GM12878 (cell line): ENCODE measurements around the gene NPAS3. TPM values are rescaled to one million over a fixed set of nuclear protein-coding genes. Genes with fewer than 3 reads are reported as not detected.

Experiments
- ATAC-seq: fragments of 200-7000 bp; cut with Tn5 transposase; 3 replicates; pipeline ENCODE4 v1.9.1; 2020; ENCODE audit warnings: mild to moderate bottlenecking, moderate library complexity
- BruUV-seq: library from RNA; stranded (reverse); fragments of 400-500 nt; replicated peaks from 2 replicates; lab custom pipeline; 2021; lab: Mats Ljungman, UMichigan
- CTCF ChIA-PET: fragments of 300-600 bp; sonication (Branson Sonifier 250); formaldehyde crosslinking; extraction: SDS; loops from one replicate; lab custom pipeline; 2021; ENCODE audit warnings: inconsistent platforms; lab: Yijun Ruan, JAX
- POLR2A ChIA-PET: fragments of 350-600 bp; formaldehyde crosslinking; extraction: SDS; loops from one replicate; lab custom pipeline; 2021; ENCODE audit warnings: inconsistent platforms; lab: Charles Lee
- RAD21 ChIA-PET: fragments of 300-600 bp; sonication (Branson Sonifier 250); formaldehyde crosslinking; loops from one replicate; lab custom pipeline; 2023; ENCODE audit warnings: antibody characterized with exemption; ENCODE audit not compliant: unreplicated experiment; lab: Charles Lee
- SMC1A ChIA-PET: fragments of 300-600 bp; sonication (Branson Sonifier 250); formaldehyde crosslinking; loops from one replicate; lab custom pipeline; 2023; ENCODE audit not compliant: unreplicated experiment, uncharacterized antibody; lab: Charles Lee
- DNase-seq: peaks from one replicate; pipeline ENCODE4 v3.0.0-alpha.2; 2011; ENCODE audit warnings: low read depth, low spot score
- FAIRE-seq: peaks from 3 replicates; lab custom pipeline; 2011; peaks lifted over from hg19 to GRCh38; lab: Jason Lieb, UNC
- H2AFZ ChIP-seq: 2 replicates; pipeline ENCODE4 v1.6.0; 2011; ENCODE audit warnings: low read depth, low read length, control low read depth; ENCODE audit not compliant: control insufficient read depth
- H3K27ac ChIP-seq: 2 replicates; pipeline ENCODE4 v1.5.1; 2011; ENCODE audit warnings: control low read depth; ENCODE audit not compliant: control insufficient read depth, insufficient read depth
- H3K27me3 ChIP-seq, 2 experiments: replicated peaks in 1 of 2; 2 replicates each; pipeline versions ENCODE4 v1.6.0 to v1.6.1; 2011; ENCODE audit warnings: low read length in 1 of 2; ENCODE audit not compliant: control insufficient read depth in 2 of 2, insufficient read depth in 2 of 2
- H3K36me3 ChIP-seq, 2 experiments: 2 replicates each; pipeline ENCODE4 v1.5.1; 2011; ENCODE audit warnings: low read length in 1 of 2; ENCODE audit not compliant: control insufficient read depth in 2 of 2, insufficient read depth in 2 of 2
- H3K4me1 ChIP-seq: 2 replicates; pipeline ENCODE4 v1.6.1; 2011; ENCODE audit warnings: mild to moderate bottlenecking, low read length, moderate library complexity, mixed read lengths; ENCODE audit not compliant: control insufficient read depth, insufficient read depth
- H3K4me2 ChIP-seq: 2 replicates; pipeline ENCODE4 v1.6.0; 2011; ENCODE audit warnings: control low read depth; ENCODE audit not compliant: control insufficient read depth, insufficient read depth
- H3K4me3 ChIP-seq: fragments of 200-600 bp; sonication (generic); 2 replicates; pipeline ENCODE4 v1.5.1; 2016
- H3K79me2 ChIP-seq: 2 replicates; pipeline ENCODE4 v1.6.0; 2011; ENCODE audit warnings: low read length; ENCODE audit not compliant: control insufficient read depth, insufficient read depth
- H3K9ac ChIP-seq: 2 replicates; pipeline ENCODE4 v1.8.0; 2011; ENCODE audit warnings: low read length, control low read depth, mixed read lengths; ENCODE audit not compliant: control insufficient read depth, insufficient read depth
- H3K9me3 ChIP-seq: replicated peaks from 3 replicates; pipeline ENCODE4 v1.5.1; 2011; ENCODE audit warnings: mild to moderate bottlenecking, low read length; ENCODE audit not compliant: control insufficient read depth, insufficient read depth
- H4K20me1 ChIP-seq: 2 replicates; pipeline ENCODE4 v1.6.0; 2011; ENCODE audit not compliant: control insufficient read depth, insufficient read depth
- EP300 ChIP-seq, 2 experiments: fragments of 150-350 bp in 1 of 2; IDR thresholded peaks; 2 replicates each; pipeline ENCODE4 v1.6.1; 2011 to 2012; ENCODE audit warnings: low read depth in 2 of 2, low read length in 2 of 2, borderline replicate concordance in 1 of 2, improper control_type of control experiment in 1 of 2, inconsistent platforms in 1 of 2; ENCODE audit not compliant: control insufficient read depth in 1 of 2
- MEF2A ChIP-seq: IDR thresholded peaks from 2 replicates; pipeline ENCODE4 v1.6.1; 2011; ENCODE audit warnings: low read depth, mild to moderate bottlenecking, low read length, moderate library complexity; ENCODE audit not compliant: insufficient read depth
- MXI1 ChIP-seq: fragments of 150-350 bp; IDR thresholded peaks from 2 replicates; pipeline ENCODE4 v1.6.1; 2011; ENCODE audit warnings: low read depth, mild to moderate bottlenecking, inconsistent platforms, low read length, improper control_type of control experiment
- SP1 ChIP-seq: IDR thresholded peaks from one replicate; pipeline ENCODE4 v1.6.1; 2011; ENCODE audit warnings: low read depth, low read length
- STAT1 ChIP-seq: fragments of 450-650 bp; conservative IDR thresholded peaks from 2 replicates; pipeline ENCODE4 v1.6.1; 2014; ENCODE audit warnings: antibody characterized with exemption, mild to moderate bottlenecking
- SUZ12 ChIP-seq: fragments of 200-600 bp; sonication (generic); IDR thresholded peaks from one replicate; pipeline ENCODE4 v1.6.1; 2018; ENCODE audit warnings: antibody characterized with exemption, mild to moderate bottlenecking; ENCODE audit not compliant: unreplicated experiment
- TBL1XR1 ChIP-seq: IDR thresholded peaks from 2 replicates; pipeline ENCODE4 v1.6.1; 2012; ENCODE audit warnings: low read depth, low read length, improper control_type of control experiment
- ZSCAN29 ChIP-seq: fragments of 450-650 bp; IDR thresholded peaks from 2 replicates; pipeline ENCODE4 v1.6.1; 2017; ENCODE audit warnings: mild to moderate bottlenecking, moderate library complexity
- WGBS: methylation state at CpG from one replicate; pipeline ENCODE4 v1.1.6; 2016; ENCODE audit warnings: low lambda C conversion rate; ENCODE audit not compliant: insufficient replicate concordance, insufficient coverage; ENCODE audit errors: missing lambda C conversion rate; 5-methylcytosine and 5-hydroxymethylcytosine counted together
- in situ Hi-C: fragments of 300-500 bp; cut with MboI; formaldehyde crosslinking; loops from 9 replicates; pipeline ENCODE4 v1.14.3; 2018; ENCODE audit warnings: mixed read lengths
- intact Hi-C: fragments of 100-400 bp; cut with micrococcal nuclease; formaldehyde crosslinking; loops from one replicate; pipeline ENCODE4 v1.14.2; 2022; ENCODE audit not compliant: unreplicated experiment
- polyA plus RNA-seq, 11 experiments: library from polyadenylated mRNA; depleted of rRNA in 4 of 11; unstranded in 6 of 11; stranded (reverse) in 5 of 11; fragments of >200 nt; fragmentation: Nextera tagmentation in 4 of 11; fragmentation: Illumina TruSeq in 1 of 11; extraction: Ambion mirVana in 4 of 11; extraction: Trizol in 1 of 11; gene quantifications; 1 replicate in 1 of 11; 2 replicates in 10 of 11; pipeline versions ENCODE4 v1.2.1 to v1.2.3, GENCODE V29; 2011 to 2016; ENCODE audit warnings: inconsistent platforms in 2 of 11, missing spikeins in 2 of 11, low read depth in 1 of 11
- total RNA-seq, 4 experiments: library from RNA; depleted of rRNA in 3 of 4; stranded (reverse); fragments of >200 nt in 3 of 4; fragmentation: Illumina TruSeq in 1 of 4; extraction: Trizol in 1 of 4; gene quantifications; 2 replicates each; pipeline versions ENCODE4 v1.2.1 to v1.2.3, GENCODE V29; 2013 to 2021
- TF ChIP-seq, protein P1 (sequence below): fragments of 450-650 bp; IDR thresholded peaks from 2 replicates; pipeline ENCODE4 v1.6.1; 2016; ENCODE audit warnings: mild to moderate bottlenecking, moderate library complexity, borderline replicate concordance
- TF ChIP-seq, protein P2 (sequence below): fragments of 450-650 bp; IDR thresholded peaks from 2 replicates; pipeline ENCODE4 v1.6.1; 2018; ENCODE audit warnings: mild to moderate bottlenecking, low read depth, moderate library complexity; ENCODE audit not compliant: partially characterized antibody
- TF ChIP-seq, protein P3 (sequence below): fragments of 450-650 bp; IDR thresholded peaks from 2 replicates; pipeline ENCODE4 v1.6.1; 2018; ENCODE audit warnings: borderline replicate concordance, mild to moderate bottlenecking; ENCODE audit not compliant: partially characterized antibody

The NPAS3 gene
- total and polyA plus RNA-seq, 10 of the 15 experiments (the other 5 are each of a cell fraction or from before 2014, with no cell fraction given), result under 0.01 to 2.7 (median 0.03) TPM; not detected in 6

DNA sequence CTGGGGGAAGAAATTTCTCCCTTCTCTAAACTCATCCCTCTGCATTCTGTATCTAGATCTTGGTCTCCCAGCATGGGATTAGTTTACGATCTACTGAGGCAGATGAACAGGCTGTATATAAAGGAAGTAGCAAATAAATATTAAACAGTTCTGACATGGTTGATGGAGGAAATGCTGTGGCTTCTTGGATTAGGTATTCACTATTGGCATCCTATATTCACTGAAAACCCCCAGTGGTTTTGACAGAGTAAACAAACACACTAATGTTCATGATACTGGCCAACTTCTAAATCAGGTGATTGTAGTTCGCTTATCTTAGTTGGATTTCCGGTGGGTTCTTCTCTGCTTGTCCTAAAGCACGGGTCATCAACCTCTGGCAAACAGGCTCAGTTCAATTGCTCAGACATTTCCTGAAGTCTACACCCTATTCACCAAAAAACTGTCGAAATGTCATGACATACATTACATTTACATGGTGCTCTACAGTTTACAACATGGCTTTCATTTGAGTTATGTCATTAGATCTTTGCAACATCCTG, 578.3 kb downstream of the NPAS3 start:
- Histone ChIP-seq H2AFZ (no peak overlapping the region), H3K36me3 (no peaks in the 10 kb centered on the region), H3K4me1 (no peaks in the 10 kb centered on the region), H3K9ac (no peak overlapping the region), H3K4me2 (no peak overlapping the region), H3K27ac (no peak overlapping the region), H3K9me3 (no peaks in the 10 kb centered on the region; the same call in 2 of the 3 replicates), H4K20me1 (no peaks in the 10 kb centered on the region), H3K4me3 (no peak overlapping the region), H3K79me2 (no peaks in the 10 kb centered on the region), H3K27me3 (peaks cover 0 to 2% of the 10 kb centered on the region in 2 experiments; a peak in 2 of 4 replicates)
- ATAC-seq (peak; percentile 16; the same call in 1 of the 3 replicates), FAIRE-seq (no peak)
- RAD21 ChIA-PET, result interaction anchor here (1.0 to 8.8 kb wide), 10 partner anchors 11 to 157 kb away, joined by 3 to 209 read pairs (median 10); no protein-coding TSS in a partner anchor
- BruUV-seq, result no TSS peak
- in situ Hi-C loops (no loop called here), intact Hi-C loops (no loop called here)
- POLR2A ChIA-PET, result interaction anchor here (1.1 to 2.2 kb wide), 4 partner anchors 8 to 158 kb away, joined by 3 to 7 read pairs (median 4); no protein-coding TSS in a partner anchor
- CTCF ChIA-PET, result interaction anchor here (0.7 to 2.3 kb wide), 7 partner anchors 7 to 59 kb away, joined by 3 to 15 read pairs (median 4); no protein-coding TSS in a partner anchor
- WGBS, result 21% methylated on average over 5 of the region's 5 CpGs
- SMC1A ChIA-PET, result interaction anchor here (0.9 to 18.1 kb wide), 18 partner anchors 2 to 276 kb away, joined by 3 to 298 read pairs (median 5); no protein-coding TSS in a partner anchor
- TF ChIP-seq SP1 (no peak), EP300 (IDR thresholded peaks at IDR 0.05; ENCODE audit: borderline replicate concordance in 1 of 2, control insufficient read depth in 1 of 2, low read depth in 2 of 2, low read length in 2 of 2) (no peak), TBL1XR1 (no peak), SUZ12 (no peak), MEF2A (no peak), MXI1 (no peak), ZSCAN29 (no peak), STAT1 (no peak)
- TF ChIP-seq, protein P1, sequence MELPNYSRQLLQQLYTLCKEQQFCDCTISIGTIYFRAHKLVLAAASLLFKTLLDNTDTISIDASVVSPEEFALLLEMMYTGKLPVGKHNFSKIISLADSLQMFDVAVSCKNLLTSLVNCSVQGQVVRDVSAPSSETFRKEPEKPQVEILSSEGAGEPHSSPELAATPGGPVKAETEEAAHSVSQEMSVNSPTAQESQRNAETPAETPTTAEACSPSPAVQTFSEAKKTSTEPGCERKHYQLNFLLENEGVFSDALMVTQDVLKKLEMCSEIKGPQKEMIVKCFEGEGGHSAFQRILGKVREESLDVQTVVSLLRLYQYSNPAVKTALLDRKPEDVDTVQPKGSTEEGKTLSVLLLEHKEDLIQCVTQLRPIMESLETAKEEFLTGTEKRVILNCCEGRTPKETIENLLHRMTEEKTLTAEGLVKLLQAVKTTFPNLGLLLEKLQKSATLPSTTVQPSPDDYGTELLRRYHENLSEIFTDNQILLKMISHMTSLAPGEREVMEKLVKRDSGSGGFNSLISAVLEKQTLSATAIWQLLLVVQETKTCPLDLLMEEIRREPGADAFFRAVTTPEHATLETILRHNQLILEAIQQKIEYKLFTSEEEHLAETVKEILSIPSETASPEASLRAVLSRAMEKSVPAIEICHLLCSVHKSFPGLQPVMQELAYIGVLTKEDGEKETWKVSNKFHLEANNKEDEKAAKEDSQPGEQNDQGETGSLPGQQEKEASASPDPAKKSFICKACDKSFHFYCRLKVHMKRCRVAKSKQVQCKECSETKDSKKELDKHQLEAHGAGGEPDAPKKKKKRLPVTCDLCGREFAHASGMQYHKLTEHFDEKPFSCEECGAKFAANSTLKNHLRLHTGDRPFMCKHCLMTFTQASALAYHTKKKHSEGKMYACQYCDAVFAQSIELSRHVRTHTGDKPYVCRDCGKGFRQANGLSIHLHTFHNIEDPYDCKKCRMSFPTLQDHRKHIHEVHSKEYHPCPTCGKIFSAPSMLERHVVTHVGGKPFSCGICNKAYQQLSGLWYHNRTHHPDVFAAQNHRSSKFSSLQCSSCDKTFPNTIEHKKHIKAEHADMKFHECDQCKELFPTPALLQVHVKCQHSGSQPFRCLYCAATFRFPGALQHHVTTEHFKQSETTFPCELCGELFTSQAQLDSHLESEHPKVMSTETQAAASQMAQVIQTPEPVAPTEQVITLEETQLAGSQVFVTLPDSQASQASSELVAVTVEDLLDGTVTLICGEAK, result no peak
- TF ChIP-seq, protein P2, sequence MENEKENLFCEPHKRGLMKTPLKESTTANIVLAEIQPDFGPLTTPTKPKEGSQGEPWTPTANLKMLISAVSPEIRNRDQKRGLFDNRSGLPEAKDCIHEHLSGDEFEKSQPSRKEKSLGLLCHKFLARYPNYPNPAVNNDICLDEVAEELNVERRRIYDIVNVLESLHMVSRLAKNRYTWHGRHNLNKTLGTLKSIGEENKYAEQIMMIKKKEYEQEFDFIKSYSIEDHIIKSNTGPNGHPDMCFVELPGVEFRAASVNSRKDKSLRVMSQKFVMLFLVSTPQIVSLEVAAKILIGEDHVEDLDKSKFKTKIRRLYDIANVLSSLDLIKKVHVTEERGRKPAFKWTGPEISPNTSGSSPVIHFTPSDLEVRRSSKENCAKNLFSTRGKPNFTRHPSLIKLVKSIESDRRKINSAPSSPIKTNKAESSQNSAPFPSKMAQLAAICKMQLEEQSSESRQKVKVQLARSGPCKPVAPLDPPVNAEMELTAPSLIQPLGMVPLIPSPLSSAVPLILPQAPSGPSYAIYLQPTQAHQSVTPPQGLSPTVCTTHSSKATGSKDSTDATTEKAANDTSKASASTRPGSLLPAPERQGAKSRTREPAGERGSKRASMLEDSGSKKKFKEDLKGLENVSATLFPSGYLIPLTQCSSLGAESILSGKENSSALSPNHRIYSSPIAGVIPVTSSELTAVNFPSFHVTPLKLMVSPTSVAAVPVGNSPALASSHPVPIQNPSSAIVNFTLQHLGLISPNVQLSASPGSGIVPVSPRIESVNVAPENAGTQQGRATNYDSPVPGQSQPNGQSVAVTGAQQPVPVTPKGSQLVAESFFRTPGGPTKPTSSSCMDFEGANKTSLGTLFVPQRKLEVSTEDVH, result no peak
- TF ChIP-seq, protein P3, sequence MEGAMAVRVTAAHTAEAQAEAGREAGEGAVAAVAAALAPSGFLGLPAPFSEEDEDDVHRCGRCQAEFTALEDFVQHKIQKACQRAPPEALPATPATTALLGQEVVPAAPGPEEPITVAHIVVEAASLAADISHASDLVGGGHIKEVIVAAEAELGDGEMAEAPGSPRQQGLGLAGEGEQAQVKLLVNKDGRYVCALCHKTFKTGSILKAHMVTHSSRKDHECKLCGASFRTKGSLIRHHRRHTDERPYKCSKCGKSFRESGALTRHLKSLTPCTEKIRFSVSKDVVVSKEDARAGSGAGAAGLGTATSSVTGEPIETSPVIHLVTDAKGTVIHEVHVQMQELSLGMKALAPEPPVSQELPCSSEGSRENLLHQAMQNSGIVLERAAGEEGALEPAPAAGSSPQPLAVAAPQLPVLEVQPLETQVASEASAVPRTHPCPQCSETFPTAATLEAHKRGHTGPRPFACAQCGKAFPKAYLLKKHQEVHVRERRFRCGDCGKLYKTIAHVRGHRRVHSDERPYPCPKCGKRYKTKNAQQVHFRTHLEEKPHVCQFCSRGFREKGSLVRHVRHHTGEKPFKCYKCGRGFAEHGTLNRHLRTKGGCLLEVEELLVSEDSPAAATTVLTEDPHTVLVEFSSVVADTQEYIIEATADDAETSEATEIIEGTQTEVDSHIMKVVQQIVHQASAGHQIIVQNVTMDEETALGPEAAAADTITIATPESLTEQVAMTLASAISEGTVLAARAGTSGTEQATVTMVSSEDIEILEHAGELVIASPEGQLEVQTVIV, result no peak
- TF ChIP-seq, all 136 proteins: peak for 0
- DNase-seq, result no peak
